GM23338 (cell line): ENCODE measurements around the gene CPA1.

ENCODE experiments used
- CREB1 ChIP-seq: fragments of 250-450 bp; sonication (Bioruptor Pico); IDR thresholded peaks from 2 replicates; pipeline ENCODE4 v1.5.0; 2020; ENCODE audit warnings: low read depth, mild to moderate bottlenecking, moderate library complexity
- EZH2 ChIP-seq: fragments of 200-600 bp; sonication (generic); IDR thresholded peaks from one replicate; pipeline ENCODE4 v1.8.0; 2017; ENCODE audit warnings: antibody characterized with exemption, mild to moderate bottlenecking, low read depth; ENCODE audit not compliant: unreplicated experiment
- EZH2phosphoT487 ChIP-seq: fragments of 200-600 bp; sonication (generic); IDR thresholded peaks from one replicate; pipeline ENCODE4 v1.8.1; 2018; ENCODE audit warnings: antibody characterized with exemption; ENCODE audit not compliant: unreplicated experiment
- JUNB ChIP-seq: IDR thresholded peaks from one replicate; pipeline ENCODE4 v1.6.1; 2016; ENCODE audit warnings: antibody characterized with exemption; ENCODE audit not compliant: unreplicated experiment
- NANOG ChIP-seq: IDR thresholded peaks from 2 replicates; pipeline ENCODE4 v1.6.1; 2016; ENCODE audit warnings: antibody characterized with exemption, borderline replicate concordance
- POLR2AphosphoS5 ChIP-seq: IDR thresholded peaks from 2 replicates; pipeline ENCODE4 v1.6.1; 2016; ENCODE audit warnings: antibody characterized with exemption, low read depth
- STAT1 ChIP-seq: IDR thresholded peaks from one replicate; pipeline ENCODE4 v1.6.1; 2016; ENCODE audit warnings: antibody characterized with exemption; ENCODE audit not compliant: unreplicated experiment
- ZNF114 ChIP-seq: fragments of 250-450 bp; sonication (Bioruptor Pico); IDR thresholded peaks from 2 replicates; pipeline ENCODE4 v1.5.0; 2020; ENCODE audit warnings: mild to moderate bottlenecking, moderate library complexity
- ZNF331 ChIP-seq: fragments of 250-450 bp; sonication (Bioruptor Pico); IDR thresholded peaks from 2 replicates; pipeline ENCODE4 v1.5.0; 2020; ENCODE audit warnings: low read depth, mild to moderate bottlenecking, moderate library complexity
- TF ChIP-seq, protein P1 (sequence below), 2 experiments: fragments of 200-600 bp in 1 of 2; sonication (generic) in 1 of 2; conservative IDR thresholded peaks; 2 replicates each; pipeline versions ENCODE4 v1.5.1 to v1.6.1; 2016 to 2017; ENCODE audit warnings: antibody characterized with exemption in 2 of 2, low read depth in 2 of 2, mild to moderate bottlenecking in 2 of 2, moderate library complexity in 1 of 2
- TF ChIP-seq, protein P2 (sequence below): fragments of 250-450 bp; sonication (Bioruptor Pico); IDR thresholded peaks from 2 replicates; pipeline ENCODE4 v1.5.0; 2020; ENCODE audit warnings: mild to moderate bottlenecking, moderate library complexity
- TF ChIP-seq, protein P3 (sequence below): IDR thresholded peaks from 2 replicates; pipeline ENCODE4 v1.6.1; 2016; ENCODE audit warnings: antibody characterized with exemption
- TF ChIP-seq, protein P4 (sequence below): IDR thresholded peaks from one replicate; pipeline ENCODE4 v1.6.1; 2018; ENCODE audit warnings: antibody characterized with exemption; ENCODE audit not compliant: unreplicated experiment

DNA sequence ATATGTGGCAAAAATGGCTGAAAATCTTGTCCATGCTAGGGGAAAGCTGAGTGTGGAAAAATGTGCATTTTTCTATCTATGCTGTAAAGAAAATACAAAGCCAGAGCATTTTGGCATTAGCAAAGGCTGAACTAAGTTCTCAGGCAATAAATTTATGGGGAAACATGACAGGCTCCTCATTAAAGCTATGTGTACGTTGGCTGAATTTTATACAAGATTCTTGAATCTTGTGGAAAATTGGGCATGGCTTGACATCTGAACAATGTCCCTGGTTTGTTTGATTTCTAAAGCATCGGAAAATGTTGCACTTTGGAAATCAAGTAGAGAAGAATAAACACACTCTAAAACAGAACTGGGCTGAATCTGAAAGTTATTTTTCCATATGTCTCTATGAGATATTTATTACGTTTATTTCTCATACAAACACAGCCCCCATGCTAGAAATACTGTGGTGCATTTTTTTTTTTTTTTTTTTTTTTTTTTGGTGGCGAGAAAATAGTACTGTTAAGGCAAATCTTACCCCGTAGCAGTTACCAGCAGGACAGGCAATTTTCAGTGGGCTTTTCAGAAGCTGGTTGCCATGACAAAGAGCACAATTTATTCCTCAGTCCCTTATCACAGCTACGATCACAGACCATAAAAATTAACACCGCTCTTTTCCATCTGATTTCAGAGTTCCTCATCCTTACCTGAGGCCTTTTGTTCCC, 16.9 kb downstream of the CPA1 start:
- TF ChIP-seq, protein P1, sequence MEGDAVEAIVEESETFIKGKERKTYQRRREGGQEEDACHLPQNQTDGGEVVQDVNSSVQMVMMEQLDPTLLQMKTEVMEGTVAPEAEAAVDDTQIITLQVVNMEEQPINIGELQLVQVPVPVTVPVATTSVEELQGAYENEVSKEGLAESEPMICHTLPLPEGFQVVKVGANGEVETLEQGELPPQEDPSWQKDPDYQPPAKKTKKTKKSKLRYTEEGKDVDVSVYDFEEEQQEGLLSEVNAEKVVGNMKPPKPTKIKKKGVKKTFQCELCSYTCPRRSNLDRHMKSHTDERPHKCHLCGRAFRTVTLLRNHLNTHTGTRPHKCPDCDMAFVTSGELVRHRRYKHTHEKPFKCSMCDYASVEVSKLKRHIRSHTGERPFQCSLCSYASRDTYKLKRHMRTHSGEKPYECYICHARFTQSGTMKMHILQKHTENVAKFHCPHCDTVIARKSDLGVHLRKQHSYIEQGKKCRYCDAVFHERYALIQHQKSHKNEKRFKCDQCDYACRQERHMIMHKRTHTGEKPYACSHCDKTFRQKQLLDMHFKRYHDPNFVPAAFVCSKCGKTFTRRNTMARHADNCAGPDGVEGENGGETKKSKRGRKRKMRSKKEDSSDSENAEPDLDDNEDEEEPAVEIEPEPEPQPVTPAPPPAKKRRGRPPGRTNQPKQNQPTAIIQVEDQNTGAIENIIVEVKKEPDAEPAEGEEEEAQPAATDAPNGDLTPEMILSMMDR (conservative IDR thresholded peaks at IDR 0.05; ENCODE audit: low read depth in 2 of 2), result no peak
- TF ChIP-seq, protein P2, sequence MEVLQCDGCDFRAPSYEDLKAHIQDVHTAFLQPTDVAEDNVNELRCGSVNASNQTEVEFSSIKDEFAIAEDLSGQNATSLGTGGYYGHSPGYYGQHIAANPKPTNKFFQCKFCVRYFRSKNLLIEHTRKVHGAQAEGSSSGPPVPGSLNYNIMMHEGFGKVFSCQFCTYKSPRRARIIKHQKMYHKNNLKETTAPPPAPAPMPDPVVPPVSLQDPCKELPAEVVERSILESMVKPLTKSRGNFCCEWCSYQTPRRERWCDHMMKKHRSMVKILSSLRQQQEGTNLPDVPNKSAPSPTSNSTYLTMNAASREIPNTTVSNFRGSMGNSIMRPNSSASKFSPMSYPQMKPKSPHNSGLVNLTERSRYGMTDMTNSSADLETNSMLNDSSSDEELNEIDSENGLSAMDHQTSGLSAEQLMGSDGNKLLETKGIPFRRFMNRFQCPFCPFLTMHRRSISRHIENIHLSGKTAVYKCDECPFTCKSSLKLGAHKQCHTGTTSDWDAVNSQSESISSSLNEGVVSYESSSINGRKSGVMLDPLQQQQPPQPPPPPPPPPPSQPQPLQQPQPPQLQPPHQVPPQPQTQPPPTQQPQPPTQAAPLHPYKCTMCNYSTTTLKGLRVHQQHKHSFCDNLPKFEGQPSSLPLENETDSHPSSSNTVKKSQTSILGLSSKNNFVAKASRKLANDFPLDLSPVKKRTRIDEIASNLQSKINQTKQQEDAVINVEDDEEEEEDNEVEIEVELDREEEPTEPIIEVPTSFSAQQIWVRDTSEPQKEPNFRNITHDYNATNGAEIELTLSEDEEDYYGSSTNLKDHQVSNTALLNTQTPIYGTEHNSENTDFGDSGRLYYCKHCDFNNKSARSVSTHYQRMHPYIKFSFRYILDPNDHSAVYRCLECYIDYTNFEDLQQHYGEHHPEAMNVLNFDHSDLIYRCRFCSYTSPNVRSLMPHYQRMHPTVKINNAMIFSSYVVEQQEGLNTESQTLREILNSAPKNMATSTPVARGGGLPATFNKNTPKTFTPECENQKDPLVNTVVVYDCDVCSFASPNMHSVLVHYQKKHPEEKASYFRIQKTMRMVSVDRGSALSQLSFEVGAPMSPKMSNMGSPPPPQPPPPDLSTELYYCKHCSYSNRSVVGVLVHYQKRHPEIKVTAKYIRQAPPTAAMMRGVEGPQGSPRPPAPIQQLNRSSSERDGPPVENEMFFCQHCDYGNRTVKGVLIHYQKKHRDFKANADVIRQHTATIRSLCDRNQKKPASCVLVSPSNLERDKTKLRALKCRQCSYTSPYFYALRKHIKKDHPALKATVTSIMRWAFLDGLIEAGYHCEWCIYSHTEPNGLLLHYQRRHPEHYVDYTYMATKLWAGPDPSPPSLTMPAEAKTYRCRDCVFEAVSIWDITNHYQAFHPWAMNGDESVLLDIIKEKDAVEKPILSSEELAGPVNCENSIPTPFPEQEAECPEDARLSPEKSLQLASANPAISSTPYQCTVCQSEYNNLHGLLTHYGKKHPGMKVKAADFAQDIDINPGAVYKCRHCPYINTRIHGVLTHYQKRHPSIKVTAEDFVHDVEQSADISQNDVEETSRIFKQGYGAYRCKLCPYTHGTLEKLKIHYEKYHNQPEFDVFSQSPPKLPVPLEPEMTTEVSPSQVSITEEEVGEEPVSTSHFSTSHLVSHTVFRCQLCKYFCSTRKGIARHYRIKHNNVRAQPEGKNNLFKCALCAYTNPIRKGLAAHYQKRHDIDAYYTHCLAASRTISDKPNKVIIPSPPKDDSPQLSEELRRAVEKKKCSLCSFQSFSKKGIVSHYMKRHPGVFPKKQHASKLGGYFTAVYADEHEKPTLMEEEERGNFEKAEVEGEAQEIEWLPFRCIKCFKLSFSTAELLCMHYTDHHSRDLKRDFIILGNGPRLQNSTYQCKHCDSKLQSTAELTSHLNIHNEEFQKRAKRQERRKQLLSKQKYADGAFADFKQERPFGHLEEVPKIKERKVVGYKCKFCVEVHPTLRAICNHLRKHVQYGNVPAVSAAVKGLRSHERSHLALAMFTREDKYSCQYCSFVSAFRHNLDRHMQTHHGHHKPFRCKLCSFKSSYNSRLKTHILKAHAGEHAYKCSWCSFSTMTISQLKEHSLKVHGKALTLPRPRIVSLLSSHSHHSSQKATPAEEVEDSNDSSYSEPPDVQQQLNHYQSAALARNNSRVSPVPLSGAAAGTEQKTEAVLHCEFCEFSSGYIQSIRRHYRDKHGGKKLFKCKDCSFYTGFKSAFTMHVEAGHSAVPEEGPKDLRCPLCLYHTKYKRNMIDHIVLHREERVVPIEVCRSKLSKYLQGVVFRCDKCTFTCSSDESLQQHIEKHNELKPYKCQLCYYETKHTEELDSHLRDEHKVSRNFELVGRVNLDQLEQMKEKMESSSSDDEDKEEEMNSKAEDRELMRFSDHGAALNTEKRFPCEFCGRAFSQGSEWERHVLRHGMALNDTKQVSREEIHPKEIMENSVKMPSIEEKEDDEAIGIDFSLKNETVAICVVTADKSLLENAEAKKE (CRISPR knock-in tag), result no peak
- TF ChIP-seq POLR2AphosphoS5 (no peak), EZH2 (no peak), CREB1 (CRISPR knock-in tag) (no peak), ZNF114 (CRISPR knock-in tag) (no peak), EZH2phosphoT487 (no peak), JUNB (no peak), ZNF331 (no peak), STAT1 (no peak), NANOG (no peak)
- TF ChIP-seq, protein P3, sequence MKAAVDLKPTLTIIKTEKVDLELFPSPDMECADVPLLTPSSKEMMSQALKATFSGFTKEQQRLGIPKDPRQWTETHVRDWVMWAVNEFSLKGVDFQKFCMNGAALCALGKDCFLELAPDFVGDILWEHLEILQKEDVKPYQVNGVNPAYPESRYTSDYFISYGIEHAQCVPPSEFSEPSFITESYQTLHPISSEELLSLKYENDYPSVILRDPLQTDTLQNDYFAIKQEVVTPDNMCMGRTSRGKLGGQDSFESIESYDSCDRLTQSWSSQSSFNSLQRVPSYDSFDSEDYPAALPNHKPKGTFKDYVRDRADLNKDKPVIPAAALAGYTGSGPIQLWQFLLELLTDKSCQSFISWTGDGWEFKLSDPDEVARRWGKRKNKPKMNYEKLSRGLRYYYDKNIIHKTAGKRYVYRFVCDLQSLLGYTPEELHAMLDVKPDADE, result no peak
- TF ChIP-seq, protein P4, sequence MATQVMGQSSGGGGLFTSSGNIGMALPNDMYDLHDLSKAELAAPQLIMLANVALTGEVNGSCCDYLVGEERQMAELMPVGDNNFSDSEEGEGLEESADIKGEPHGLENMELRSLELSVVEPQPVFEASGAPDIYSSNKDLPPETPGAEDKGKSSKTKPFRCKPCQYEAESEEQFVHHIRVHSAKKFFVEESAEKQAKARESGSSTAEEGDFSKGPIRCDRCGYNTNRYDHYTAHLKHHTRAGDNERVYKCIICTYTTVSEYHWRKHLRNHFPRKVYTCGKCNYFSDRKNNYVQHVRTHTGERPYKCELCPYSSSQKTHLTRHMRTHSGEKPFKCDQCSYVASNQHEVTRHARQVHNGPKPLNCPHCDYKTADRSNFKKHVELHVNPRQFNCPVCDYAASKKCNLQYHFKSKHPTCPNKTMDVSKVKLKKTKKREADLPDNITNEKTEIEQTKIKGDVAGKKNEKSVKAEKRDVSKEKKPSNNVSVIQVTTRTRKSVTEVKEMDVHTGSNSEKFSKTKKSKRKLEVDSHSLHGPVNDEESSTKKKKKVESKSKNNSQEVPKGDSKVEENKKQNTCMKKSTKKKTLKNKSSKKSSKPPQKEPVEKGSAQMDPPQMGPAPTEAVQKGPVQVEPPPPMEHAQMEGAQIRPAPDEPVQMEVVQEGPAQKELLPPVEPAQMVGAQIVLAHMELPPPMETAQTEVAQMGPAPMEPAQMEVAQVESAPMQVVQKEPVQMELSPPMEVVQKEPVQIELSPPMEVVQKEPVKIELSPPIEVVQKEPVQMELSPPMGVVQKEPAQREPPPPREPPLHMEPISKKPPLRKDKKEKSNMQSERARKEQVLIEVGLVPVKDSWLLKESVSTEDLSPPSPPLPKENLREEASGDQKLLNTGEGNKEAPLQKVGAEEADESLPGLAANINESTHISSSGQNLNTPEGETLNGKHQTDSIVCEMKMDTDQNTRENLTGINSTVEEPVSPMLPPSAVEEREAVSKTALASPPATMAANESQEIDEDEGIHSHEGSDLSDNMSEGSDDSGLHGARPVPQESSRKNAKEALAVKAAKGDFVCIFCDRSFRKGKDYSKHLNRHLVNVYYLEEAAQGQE, result no peak
